GM18505 (cell line): ENCODE data around the gene PTH1R.

Source experiments
- ATAC-seq: cut with Tn5 transposase; IDR thresholded peaks from one replicate; pipeline ENCODE4 v1.9.1; 2021; ENCODE audit not compliant: unreplicated experiment
- POLR2A ChIP-seq: IDR thresholded peaks from 4 replicates; pipeline ENCODE4 v1.6.1; 2011; ENCODE audit warnings: borderline replicate concordance; ENCODE audit not compliant: insufficient read depth, insufficient read length; ENCODE audit errors: extremely low read depth

The PTH1R gene

DNA sequence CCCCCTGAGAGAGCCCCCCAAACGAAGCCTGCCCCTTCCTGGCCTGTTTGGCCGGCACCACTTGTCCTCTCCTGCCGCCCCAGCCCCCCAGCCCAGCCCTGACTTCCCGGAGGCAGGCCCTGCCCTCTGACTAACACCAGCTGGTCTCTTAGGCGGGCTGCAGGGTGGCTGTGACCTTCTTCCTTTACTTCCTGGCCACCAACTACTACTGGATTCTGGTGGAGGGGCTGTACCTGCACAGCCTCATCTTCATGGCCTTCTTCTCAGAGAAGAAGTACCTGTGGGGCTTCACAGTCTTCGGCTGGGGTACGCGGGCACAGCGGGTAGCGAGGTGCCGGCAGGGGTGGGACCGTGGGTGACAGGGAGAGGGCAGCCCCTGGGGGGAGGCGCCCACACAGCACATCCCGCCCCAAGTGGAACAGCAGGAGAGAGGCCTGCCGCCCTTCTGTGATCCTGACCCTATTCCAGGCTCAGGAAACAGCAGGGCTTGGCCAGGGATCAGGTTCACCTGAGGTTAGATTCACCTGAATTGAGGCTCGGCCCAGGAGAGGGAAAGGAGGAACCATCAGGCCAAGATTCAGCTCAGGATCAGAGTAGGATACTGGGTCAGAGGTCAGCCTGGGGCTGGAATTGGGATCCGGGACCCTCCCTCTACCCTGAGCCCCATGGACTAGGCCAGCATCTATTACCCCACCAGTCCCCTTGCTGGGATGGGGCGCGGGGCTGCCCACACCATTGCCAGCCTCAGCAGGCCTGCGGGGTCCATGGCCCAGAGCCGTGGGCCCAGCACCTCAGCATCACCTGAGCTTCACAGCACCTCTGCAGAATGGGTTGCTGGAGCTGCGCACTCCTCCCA is 21.9 kb downstream of the PTH1R start:
- ATAC-seq: no peak
- TF ChIP-seq POLR2A: no peak

- no peak for TF ChIP-seq POLR2A
- ATAC-seq: no peak
Observed at GRCh38 chr3:46900007-46900292, 22.4 kb downstream of the PTH1R start.

DNA sequence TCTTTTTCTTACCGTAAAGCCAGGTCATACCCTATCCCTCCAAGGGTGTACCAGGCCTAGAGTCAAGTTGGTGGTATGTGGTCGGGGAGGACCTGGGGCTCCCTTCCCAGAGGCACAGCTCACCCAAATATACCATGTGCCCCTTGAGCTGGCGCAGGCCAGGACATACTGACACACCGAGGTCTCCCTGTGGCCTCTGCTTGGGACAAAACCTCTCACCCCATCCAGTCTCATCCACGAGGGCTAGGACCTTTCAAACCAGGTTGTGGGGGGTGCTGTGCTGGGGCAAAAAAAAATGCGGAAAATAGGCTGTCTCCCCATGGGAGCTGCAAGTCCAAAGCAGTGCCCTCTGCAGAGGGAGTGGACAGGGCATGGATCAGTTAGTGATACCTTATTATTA is 22.8 kb downstream of the PTH1R start:
- ATAC-seq: no peak
- TF ChIP-seq POLR2A: no peak

- TF ChIP-seq POLR2A: no peak
- no peak for ATAC-seq
Observed at GRCh38 chr3:46901061-46901460, 23.5 kb downstream of the PTH1R start.

DNA sequence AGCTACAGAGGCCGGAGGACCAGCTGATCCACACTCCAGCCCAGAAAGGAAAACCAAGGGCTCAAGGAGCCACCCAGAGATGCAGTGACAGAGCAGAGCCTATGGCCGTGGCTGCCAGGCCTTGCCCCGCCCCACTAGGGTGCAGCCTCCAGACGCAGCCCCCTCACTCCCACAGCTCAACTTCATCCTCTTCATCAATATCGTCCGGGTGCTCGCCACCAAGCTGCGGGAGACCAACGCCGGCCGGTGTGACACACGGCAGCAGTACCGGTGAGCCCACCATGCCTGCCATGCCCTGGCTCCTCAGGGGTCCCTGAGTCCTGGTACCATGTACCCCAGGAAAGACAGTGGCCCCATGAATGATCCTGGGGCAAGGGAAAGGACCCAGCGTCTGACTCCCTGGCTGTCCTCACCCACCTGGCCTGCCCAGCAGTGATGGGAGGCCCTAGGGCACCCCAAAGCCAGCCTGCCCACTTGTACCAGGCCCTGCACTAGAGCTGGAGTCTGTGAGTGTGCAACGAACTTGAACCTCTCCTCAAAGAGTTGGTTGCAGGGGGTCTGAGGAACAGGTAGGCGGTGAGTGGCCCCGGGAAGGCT is 24.2 kb downstream of the PTH1R start:
- ATAC-seq: no peak
- TF ChIP-seq POLR2A: no peak

DNA sequence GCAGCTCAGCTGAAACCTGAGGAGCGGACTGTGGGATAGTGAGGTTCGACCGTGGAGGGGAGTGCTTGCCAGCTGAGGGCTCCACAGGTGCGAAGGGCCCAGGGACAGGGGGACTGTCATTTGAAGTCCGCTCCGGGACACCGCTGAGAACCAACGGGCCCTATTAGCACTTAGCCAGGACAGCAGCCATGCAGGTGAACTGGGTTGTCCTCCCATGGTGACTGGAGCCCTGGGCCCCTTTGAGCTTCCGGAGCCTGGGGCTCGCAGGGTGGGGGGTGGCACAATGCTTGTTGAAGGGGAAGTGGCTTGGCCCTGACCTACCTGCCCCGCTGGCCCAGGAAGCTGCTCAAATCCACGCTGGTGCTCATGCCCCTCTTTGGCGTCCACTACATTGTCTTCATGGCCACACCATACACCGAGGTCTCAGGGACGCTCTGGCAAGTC is 24.7 kb downstream of the PTH1R start:
- no peak for TF ChIP-seq POLR2A
- ATAC-seq: no peak

DNA sequence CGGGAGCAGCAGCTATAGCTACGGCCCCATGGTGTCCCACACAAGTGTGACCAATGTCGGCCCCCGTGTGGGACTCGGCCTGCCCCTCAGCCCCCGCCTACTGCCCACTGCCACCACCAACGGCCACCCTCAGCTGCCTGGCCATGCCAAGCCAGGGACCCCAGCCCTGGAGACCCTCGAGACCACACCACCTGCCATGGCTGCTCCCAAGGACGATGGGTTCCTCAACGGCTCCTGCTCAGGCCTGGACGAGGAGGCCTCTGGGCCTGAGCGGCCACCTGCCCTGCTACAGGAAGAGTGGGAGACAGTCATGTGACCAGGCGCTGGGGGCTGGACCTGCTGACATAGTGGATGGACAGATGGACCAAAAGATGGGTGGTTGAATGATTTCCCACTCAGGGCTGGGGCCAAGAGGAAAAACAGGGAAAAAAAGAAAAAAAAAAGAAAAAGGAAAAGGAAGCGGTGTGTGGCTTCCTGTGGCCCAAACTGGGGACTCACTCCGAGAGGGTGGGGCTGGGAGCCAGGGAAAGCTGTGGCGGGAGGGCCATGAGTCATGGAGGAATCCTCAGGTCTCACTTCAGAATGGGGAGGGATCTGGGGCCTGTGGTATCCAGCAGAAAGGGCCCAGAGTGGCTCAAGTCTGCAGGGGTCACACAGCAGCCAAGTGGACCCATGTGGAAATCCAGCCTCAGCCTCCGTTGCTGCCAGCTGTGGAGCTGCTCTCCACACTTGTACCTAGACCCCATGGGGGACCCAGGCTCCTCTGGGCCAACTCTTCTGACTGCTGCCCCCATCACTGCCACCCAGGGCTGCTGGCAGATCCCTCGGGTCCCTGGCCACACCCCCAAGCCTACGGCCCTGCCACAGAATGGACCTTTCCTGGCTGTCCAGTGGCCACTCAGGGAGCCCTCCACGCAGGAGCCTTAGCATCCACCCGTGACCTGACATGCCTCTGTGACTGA is 26.1 kb downstream of the PTH1R start:
- no peak for TF ChIP-seq POLR2A
- ATAC-seq: no peak

DNA sequence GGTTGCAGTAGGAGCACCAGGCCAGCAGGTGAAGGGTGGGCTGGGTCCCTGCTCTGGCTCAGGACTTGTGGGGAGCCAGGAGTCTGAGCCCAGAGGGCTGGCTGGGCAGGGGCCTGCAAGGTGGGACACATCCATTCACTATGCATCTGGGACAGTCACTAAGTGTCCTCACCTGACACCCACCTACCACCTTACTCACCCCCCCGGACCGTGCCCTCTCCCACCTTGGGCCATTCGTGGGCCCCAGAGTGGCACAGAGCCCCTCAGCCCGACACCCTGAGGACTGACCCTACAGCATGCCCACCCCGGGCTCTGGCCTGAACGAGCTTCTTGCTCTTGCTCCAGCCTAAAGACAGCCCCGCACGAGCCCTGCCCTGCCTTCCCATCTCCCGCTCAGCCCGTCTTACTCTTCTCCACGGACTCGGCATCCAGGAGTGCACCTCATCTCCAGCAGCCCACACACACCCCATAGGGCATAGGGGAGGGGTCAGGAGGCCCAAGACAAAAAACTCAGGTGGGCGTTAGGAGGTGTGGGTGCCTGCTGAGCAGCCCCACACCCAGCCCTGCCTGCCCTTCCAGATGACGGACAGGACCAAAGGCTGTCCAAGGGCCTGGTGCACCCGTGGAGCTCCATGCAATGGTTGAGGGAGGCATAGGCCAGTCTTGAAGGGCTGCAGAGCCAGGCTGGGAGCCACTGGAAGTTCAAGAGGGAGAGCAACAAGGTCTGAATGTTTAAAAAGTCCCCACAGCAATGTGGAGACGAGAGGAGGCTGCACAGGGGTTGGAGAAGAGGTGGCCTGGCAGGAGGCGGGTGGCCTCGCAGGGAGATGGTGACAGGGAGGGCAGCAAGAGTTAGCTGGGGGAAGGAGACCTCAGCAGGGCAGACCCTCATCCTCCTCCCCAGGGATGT is 27.0 kb downstream of the PTH1R start:
- no peak for TF ChIP-seq POLR2A
- ATAC-seq: no peak

DNA sequence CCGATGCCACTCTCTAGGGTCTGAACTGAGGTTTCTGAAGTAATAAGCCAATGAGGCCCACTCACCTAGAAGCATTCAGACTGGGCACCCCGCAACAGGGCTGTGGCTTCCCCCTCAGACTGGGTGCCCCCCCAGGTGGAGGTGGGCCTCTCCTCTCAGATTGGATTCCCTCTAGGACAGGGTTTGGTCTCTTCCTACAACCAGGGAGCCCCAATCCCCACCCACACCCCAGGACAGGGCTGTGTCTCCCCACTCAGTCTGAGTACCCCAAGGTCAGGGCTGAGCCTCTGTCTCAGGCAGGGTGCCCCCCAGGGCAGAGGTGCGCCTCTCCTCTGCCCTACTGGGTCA is 27.7 kb downstream of the PTH1R start:
- ATAC-seq: no peak
- TF ChIP-seq POLR2A: no peak

- ATAC-seq: no peak
Observed at GRCh38 chr3:46905661-46906451, 28.3 kb downstream of the PTH1R start.

DNA sequence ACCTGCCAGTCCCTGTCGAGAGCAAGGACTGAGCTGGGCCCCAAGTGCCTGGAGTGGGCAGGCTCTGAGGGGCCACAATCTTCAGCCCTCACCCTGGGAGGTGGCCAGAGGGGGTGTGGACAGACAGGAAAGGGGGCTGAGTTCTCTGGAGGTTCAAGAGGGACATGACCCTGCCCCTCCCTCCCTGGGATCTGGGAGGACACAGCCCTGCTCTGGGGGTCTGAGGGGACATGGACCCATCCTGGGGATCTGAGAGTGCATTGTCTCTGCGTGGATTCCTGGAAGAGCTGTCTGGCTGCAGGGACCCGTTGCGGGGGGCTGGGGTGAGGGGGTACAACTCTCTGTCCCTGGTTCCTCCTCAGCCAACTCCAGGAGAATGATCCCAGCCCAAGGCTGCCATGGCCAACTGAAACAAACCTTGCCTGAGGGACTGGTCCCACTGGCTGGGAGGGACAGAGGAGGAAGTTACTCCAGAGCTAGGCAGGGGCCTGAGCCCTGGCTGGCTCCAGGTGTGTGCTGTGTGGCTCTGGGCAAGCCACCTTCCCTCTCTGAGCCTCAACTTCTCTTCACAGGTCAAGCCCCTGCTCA is 29.0 kb downstream of the PTH1R start:
- no peak for TF ChIP-seq POLR2A
- no peak for ATAC-seq

More at GRCh38 chr3:46905661-46906451, 28.3 kb downstream of the PTH1R start:
- no peak for TF ChIP-seq POLR2A
